HEK293 (cell line): ENCODE measurements around the gene JMJD6.

ENCODE experiments used
- CTCF ChIP-seq: fragments of 450-650 bp; formaldehyde crosslinking; IDR thresholded peaks from 2 replicates; pipeline ENCODE4 v1.5.1; 2016; ENCODE audit warnings: missing biosample characterization, missing genetic modification characterization
- GLIS1 ChIP-seq: fragments of 450-650 bp; formaldehyde crosslinking; IDR thresholded peaks from 2 replicates; pipeline ENCODE4 v1.5.1; 2016; ENCODE audit warnings: missing biosample characterization, missing genetic modification characterization
- GLIS2 ChIP-seq: fragments of 450-650 bp; formaldehyde crosslinking; IDR thresholded peaks from 2 replicates; pipeline ENCODE4 v1.5.1; 2016; ENCODE audit warnings: missing biosample characterization, missing genetic modification characterization
- KLF10 ChIP-seq: fragments of 450-650 bp; IDR thresholded peaks from 2 replicates; pipeline ENCODE4 v1.5.1; 2018; ENCODE audit warnings: missing biosample characterization, mild to moderate bottlenecking, missing genetic modification characterization
- KLF16 ChIP-seq: fragments of 450-650 bp; formaldehyde crosslinking; IDR thresholded peaks from 2 replicates; pipeline ENCODE4 v1.5.1; 2017; ENCODE audit warnings: missing biosample characterization, missing genetic modification characterization
- KLF9 ChIP-seq: fragments of 450-650 bp; formaldehyde crosslinking; IDR thresholded peaks from 2 replicates; pipeline ENCODE4 v1.5.1; 2016; ENCODE audit warnings: missing biosample characterization, missing genetic modification characterization, low read depth
- PRDM1 ChIP-seq: fragments of 450-650 bp; formaldehyde crosslinking; IDR thresholded peaks from 2 replicates; pipeline ENCODE4; 2016; ENCODE audit warnings: missing biosample characterization, missing genetic modification characterization
- PRDM4 ChIP-seq: fragments of 450-650 bp; formaldehyde crosslinking; IDR thresholded peaks from 2 replicates; pipeline ENCODE4 v1.5.1; 2017; ENCODE audit warnings: missing biosample characterization, missing genetic modification characterization
- TRIM28 ChIP-seq: IDR thresholded peaks from 2 replicates; pipeline ENCODE4 v1.6.1; 2011; ENCODE audit warnings: low read length, control low read depth, borderline replicate concordance
- YY1 ChIP-seq: fragments of 450-650 bp; formaldehyde crosslinking; IDR thresholded peaks from 2 replicates; pipeline ENCODE4 v1.5.1; 2018; ENCODE audit warnings: missing biosample characterization, missing genetic modification characterization
- ZBTB10 ChIP-seq: fragments of 450-650 bp; formaldehyde crosslinking; IDR thresholded peaks from 2 replicates; pipeline ENCODE4 v1.5.1; 2016; ENCODE audit warnings: missing biosample characterization, missing genetic modification characterization
- ZBTB26 ChIP-seq: fragments of 450-650 bp; formaldehyde crosslinking; optimal IDR thresholded peaks from 2 replicates; pipeline ENCODE3; 2016; ENCODE audit warnings: missing biosample characterization, mild to moderate bottlenecking, missing genetic modification characterization
- ZNF223 ChIP-seq: fragments of 450-650 bp; formaldehyde crosslinking; IDR thresholded peaks from 2 replicates; pipeline ENCODE4 v1.5.1; 2016; ENCODE audit warnings: missing biosample characterization, missing genetic modification characterization
- ZNF24 ChIP-seq: fragments of 450-650 bp; formaldehyde crosslinking; IDR thresholded peaks from 2 replicates; pipeline ENCODE4 v1.5.1; 2016; ENCODE audit warnings: missing biosample characterization, missing genetic modification characterization
- ZNF248 ChIP-seq: fragments of 450-650 bp; formaldehyde crosslinking; IDR thresholded peaks from 2 replicates; pipeline ENCODE4 v1.5.1; 2017; ENCODE audit warnings: missing biosample characterization, missing genetic modification characterization
- ZNF311 ChIP-seq: fragments of 450-650 bp; formaldehyde crosslinking; IDR thresholded peaks from 2 replicates; pipeline ENCODE4 v1.5.1; 2017; ENCODE audit warnings: missing biosample characterization, missing genetic modification characterization, borderline replicate concordance
- ZNF341 ChIP-seq: fragments of 450-650 bp; formaldehyde crosslinking; IDR thresholded peaks from 2 replicates; pipeline ENCODE4; 2016; ENCODE audit warnings: low read depth, missing biosample characterization, missing genetic modification characterization
- ZNF37A ChIP-seq: fragments of 450-650 bp; IDR thresholded peaks from 2 replicates; pipeline ENCODE4 v1.5.1; 2018; ENCODE audit warnings: missing biosample characterization, missing genetic modification characterization
- ZNF473 ChIP-seq: fragments of 450-650 bp; formaldehyde crosslinking; IDR thresholded peaks from 2 replicates; pipeline ENCODE4 v1.5.1; 2017; ENCODE audit warnings: missing biosample characterization, missing genetic modification characterization
- ZNF521 ChIP-seq: fragments of 450-650 bp; formaldehyde crosslinking; IDR thresholded peaks from 2 replicates; pipeline ENCODE4 v1.5.1; 2017; ENCODE audit warnings: missing biosample characterization, mild to moderate bottlenecking, missing genetic modification characterization
- ZNF549 ChIP-seq: fragments of 450-650 bp; IDR thresholded peaks from 2 replicates; pipeline ENCODE4 v1.5.1; 2018; ENCODE audit warnings: missing biosample characterization, missing genetic modification characterization, mild to moderate bottlenecking, inconsistent platforms, moderate library complexity
- ZNF558 ChIP-seq: fragments of 450-650 bp; formaldehyde crosslinking; IDR thresholded peaks from 2 replicates; pipeline ENCODE4 v1.5.1; 2016; ENCODE audit warnings: missing biosample characterization, missing genetic modification characterization
- ZNF596 ChIP-seq: fragments of 450-650 bp; IDR thresholded peaks from 2 replicates; pipeline ENCODE4 v1.5.0; 2018; ENCODE audit warnings: missing biosample characterization, mild to moderate bottlenecking, missing genetic modification characterization, moderate library complexity
- ZNF600 ChIP-seq: fragments of 450-650 bp; formaldehyde crosslinking; IDR thresholded peaks from 2 replicates; pipeline ENCODE4 v1.5.1; 2016; ENCODE audit warnings: missing biosample characterization, missing genetic modification characterization
- ZNF639 ChIP-seq: fragments of 450-650 bp; formaldehyde crosslinking; IDR thresholded peaks from 2 replicates; pipeline ENCODE4 v1.5.1; 2016; ENCODE audit warnings: missing biosample characterization, missing genetic modification characterization
- ZNF660 ChIP-seq: fragments of 450-650 bp; IDR thresholded peaks from 2 replicates; pipeline ENCODE4 v1.5.1; 2018; ENCODE audit warnings: missing biosample characterization, mild to moderate bottlenecking, missing genetic modification characterization
- ZNF677 ChIP-seq: fragments of 450-650 bp; IDR thresholded peaks from 2 replicates; pipeline ENCODE4 v1.5.0; 2018; ENCODE audit warnings: missing biosample characterization, mild to moderate bottlenecking, missing genetic modification characterization, moderate library complexity
- ZNF747 ChIP-seq: fragments of 450-650 bp; formaldehyde crosslinking; IDR thresholded peaks from 2 replicates; pipeline ENCODE4 v1.5.1; 2016; ENCODE audit warnings: missing biosample characterization, missing genetic modification characterization
- ZNF768 ChIP-seq: fragments of 450-650 bp; formaldehyde crosslinking; IDR thresholded peaks from 2 replicates; pipeline ENCODE4 v1.5.1; 2018; ENCODE audit warnings: missing biosample characterization, mild to moderate bottlenecking, missing genetic modification characterization
- ZNF791 ChIP-seq: fragments of 450-650 bp; formaldehyde crosslinking; IDR thresholded peaks from 2 replicates; pipeline ENCODE4 v1.5.1; 2016; ENCODE audit warnings: missing biosample characterization, missing genetic modification characterization

The JMJD6 gene

GRCh38 chr17:76736349-76737081 is 10.1 kb upstream of the JMJD6 start (continued):
- TF ChIP-seq ZNF549 (no peak), ZNF660 (tag by site-specific recombination) (peak; percentile 42; the same call in 1 of the 2 replicates), YY1 (tag by site-specific recombination) (peak; percentile 86), PRDM1 (tag by site-specific recombination) (no peak), ZNF558 (tag by site-specific recombination) (no peak), ZBTB10 (peak; percentile 45; the same call in 1 of the 2 replicates), ZNF639 (tag by site-specific recombination) (no peak), ZNF791 (tag by site-specific recombination) (no peak), GLIS1 (tag by site-specific recombination) (no peak), ZNF311 (tag by site-specific recombination) (no peak), ZNF223 (tag by site-specific recombination) (peak; percentile 73; the same call in 1 of the 2 replicates), CTCF (tag by site-specific recombination) (peak; percentile 80; the same call in 1 of the 2 replicates), ZNF596 (tag by site-specific recombination) (no peak), TRIM28 (no peak), ZNF747 (no peak), PRDM4 (tag by site-specific recombination) (no peak), ZNF341 (tag by site-specific recombination) (peak; percentile 19; the same call in 1 of the 2 replicates), ZNF768 (no peak), GLIS2 (peak; percentile 49), KLF9 (tag by site-specific recombination) (peak; percentile 40; the same call in 1 of the 2 replicates), ZNF521 (no peak), ZNF677 (peak; percentile 49; the same call in 1 of the 2 replicates), ZBTB26 (tag by site-specific recombination) (peak; percentile 90), KLF16 (peak; percentile 60; the same call in 1 of the 2 replicates), ZNF600 (tag by site-specific recombination) (peak; percentile 70; the same call in 1 of the 2 replicates), KLF10 (tag by site-specific recombination) (0 out of 2 replicates have a peak, but pooled peaks have one; percentile 19), ZNF37A (no peak), ZNF24 (tag by site-specific recombination) (no peak), ZNF473 (no peak), ZNF248 (tag by site-specific recombination) (no peak)
